GM12878 (cell line): ENCODE measurements around the gene CD3E. TPM values are rescaled to one million over a fixed set of nuclear protein-coding genes. Genes with fewer than 3 reads are reported as not detected.

Experiments
- ATAC-seq: fragments of 200-7000 bp; cut with Tn5 transposase; 3 replicates; pipeline ENCODE4 v1.9.1; 2020; ENCODE audit warnings: mild to moderate bottlenecking, moderate library complexity
- BruUV-seq: library from RNA; stranded (reverse); fragments of 400-500 nt; replicated peaks from 2 replicates; lab custom pipeline; 2021; lab: Mats Ljungman, UMichigan
- CTCF ChIA-PET: fragments of 300-600 bp; sonication (Branson Sonifier 250); formaldehyde crosslinking; extraction: SDS; loops from one replicate; lab custom pipeline; 2021; ENCODE audit warnings: inconsistent platforms; lab: Yijun Ruan, JAX
- POLR2A ChIA-PET: fragments of 350-600 bp; formaldehyde crosslinking; extraction: SDS; loops from one replicate; lab custom pipeline; 2021; ENCODE audit warnings: inconsistent platforms; lab: Charles Lee
- RAD21 ChIA-PET: fragments of 300-600 bp; sonication (Branson Sonifier 250); formaldehyde crosslinking; loops from one replicate; lab custom pipeline; 2023; ENCODE audit warnings: antibody characterized with exemption; ENCODE audit not compliant: unreplicated experiment; lab: Charles Lee
- SMC1A ChIA-PET: fragments of 300-600 bp; sonication (Branson Sonifier 250); formaldehyde crosslinking; loops from one replicate; lab custom pipeline; 2023; ENCODE audit not compliant: unreplicated experiment, uncharacterized antibody; lab: Charles Lee
- DNase-seq: peaks from one replicate; pipeline ENCODE4 v3.0.0-alpha.2; 2011; ENCODE audit warnings: low read depth, low spot score
- FAIRE-seq: peaks from 3 replicates; lab custom pipeline; 2011; peaks lifted over from hg19 to GRCh38; lab: Jason Lieb, UNC
- H2AFZ ChIP-seq: 2 replicates; pipeline ENCODE4 v1.6.0; 2011; ENCODE audit warnings: low read depth, low read length, control low read depth; ENCODE audit not compliant: control insufficient read depth
- H3K27ac ChIP-seq: 2 replicates; pipeline ENCODE4 v1.5.1; 2011; ENCODE audit warnings: control low read depth; ENCODE audit not compliant: control insufficient read depth, insufficient read depth
- H3K27me3 ChIP-seq, 2 experiments: replicated peaks in 1 of 2; 2 replicates each; pipeline versions ENCODE4 v1.6.0 to v1.6.1; 2011; ENCODE audit warnings: low read length in 1 of 2; ENCODE audit not compliant: control insufficient read depth in 2 of 2, insufficient read depth in 2 of 2
- H3K36me3 ChIP-seq, 2 experiments: 2 replicates each; pipeline ENCODE4 v1.5.1; 2011; ENCODE audit warnings: low read length in 1 of 2; ENCODE audit not compliant: control insufficient read depth in 2 of 2, insufficient read depth in 2 of 2
- H3K4me1 ChIP-seq: 2 replicates; pipeline ENCODE4 v1.6.1; 2011; ENCODE audit warnings: mild to moderate bottlenecking, low read length, moderate library complexity, mixed read lengths; ENCODE audit not compliant: control insufficient read depth, insufficient read depth
- H3K4me2 ChIP-seq: 2 replicates; pipeline ENCODE4 v1.6.0; 2011; ENCODE audit warnings: control low read depth; ENCODE audit not compliant: control insufficient read depth, insufficient read depth
- H3K4me3 ChIP-seq: fragments of 200-600 bp; sonication (generic); 2 replicates; pipeline ENCODE4 v1.5.1; 2016
- H3K79me2 ChIP-seq: 2 replicates; pipeline ENCODE4 v1.6.0; 2011; ENCODE audit warnings: low read length; ENCODE audit not compliant: control insufficient read depth, insufficient read depth
- H3K9ac ChIP-seq: 2 replicates; pipeline ENCODE4 v1.8.0; 2011; ENCODE audit warnings: low read length, control low read depth, mixed read lengths; ENCODE audit not compliant: control insufficient read depth, insufficient read depth
- H3K9me3 ChIP-seq: replicated peaks from 3 replicates; pipeline ENCODE4 v1.5.1; 2011; ENCODE audit warnings: mild to moderate bottlenecking, low read length; ENCODE audit not compliant: control insufficient read depth, insufficient read depth
- H4K20me1 ChIP-seq: 2 replicates; pipeline ENCODE4 v1.6.0; 2011; ENCODE audit not compliant: control insufficient read depth, insufficient read depth
- ATF7 ChIP-seq: fragments of 450-650 bp; IDR thresholded peaks from 2 replicates; pipeline ENCODE4 v1.6.1; 2016; ENCODE audit warnings: low read depth, mild to moderate bottlenecking
- BMI1 ChIP-seq: fragments of 450-650 bp; IDR thresholded peaks from 2 replicates; pipeline ENCODE4 v1.6.1; 2016; ENCODE audit warnings: mild to moderate bottlenecking, moderate library complexity, borderline replicate concordance
- BRCA1 ChIP-seq: IDR thresholded peaks from 2 replicates; pipeline ENCODE4 v1.6.1; 2011; ENCODE audit warnings: low read depth, low read length, improper control_type of control experiment
- CBFB ChIP-seq: IDR thresholded peaks from 2 replicates; pipeline ENCODE4 v1.6.1; 2016; ENCODE audit warnings: antibody characterized with exemption, low read depth
- EGR1 ChIP-seq, 2 experiments: IDR thresholded peaks; 1 replicate in 1 of 2; 2 replicates in 1 of 2; pipeline ENCODE4 v1.6.1; 2011 to 2012; ENCODE audit warnings: low read depth in 2 of 2, low read length in 2 of 2, borderline replicate concordance in 1 of 2, mild to moderate bottlenecking in 1 of 2, moderate library complexity in 1 of 2
- FOXK2 ChIP-seq: fragments of 450-650 bp; IDR thresholded peaks from 2 replicates; pipeline ENCODE4 v1.6.1; 2017; ENCODE audit warnings: mild to moderate bottlenecking, moderate library complexity
- KAT2A ChIP-seq: conservative IDR thresholded peaks from 2 replicates; pipeline ENCODE4 v1.6.1; 2011; ENCODE audit warnings: low read depth, low read length; ENCODE audit not compliant: control insufficient read depth
- POLR2AphosphoS2 ChIP-seq: IDR thresholded peaks from 2 replicates; pipeline ENCODE4 v1.6.1; 2011; ENCODE audit warnings: low read depth, mild to moderate bottlenecking, low read length, improper control_type of control experiment, moderate library complexity
- SIN3A ChIP-seq: IDR thresholded peaks from 2 replicates; pipeline ENCODE4 v1.6.1; 2012; ENCODE audit warnings: low read depth, low read length, improper control_type of control experiment
- SMAD1 ChIP-seq: fragments of 450-650 bp; IDR thresholded peaks from 2 replicates; pipeline ENCODE4 v1.6.1; 2018; ENCODE audit warnings: mild to moderate bottlenecking, low read depth; ENCODE audit not compliant: partially characterized antibody
- SMC3 ChIP-seq: IDR thresholded peaks from 2 replicates; pipeline ENCODE4 v1.6.1; 2011; ENCODE audit warnings: low read length, improper control_type of control experiment, borderline replicate concordance
- YBX1 ChIP-seq: fragments of 450-650 bp; IDR thresholded peaks from 2 replicates; pipeline ENCODE4 v1.6.1; 2016; ENCODE audit warnings: antibody characterized with exemption
- ZBTB4 ChIP-seq: fragments of 450-650 bp; formaldehyde crosslinking; IDR thresholded peaks from 2 replicates; pipeline ENCODE4 v1.4.0; 2022; ENCODE audit warnings: mild to moderate bottlenecking, moderate library complexity
- ZZZ3 ChIP-seq: IDR thresholded peaks from 2 replicates; pipeline ENCODE4 v1.6.1; 2011; ENCODE audit warnings: low read depth; ENCODE audit not compliant: control insufficient read depth, insufficient read length
- WGBS: methylation state at CpG from one replicate; pipeline ENCODE4 v1.1.6; 2016; ENCODE audit warnings: low lambda C conversion rate; ENCODE audit not compliant: insufficient replicate concordance, insufficient coverage; ENCODE audit errors: missing lambda C conversion rate; 5-methylcytosine and 5-hydroxymethylcytosine counted together
- in situ Hi-C: fragments of 300-500 bp; cut with MboI; formaldehyde crosslinking; loops from 9 replicates; pipeline ENCODE4 v1.14.3; 2018; ENCODE audit warnings: mixed read lengths
- intact Hi-C: fragments of 100-400 bp; cut with micrococcal nuclease; formaldehyde crosslinking; loops from one replicate; pipeline ENCODE4 v1.14.2; 2022; ENCODE audit not compliant: unreplicated experiment
- polyA plus RNA-seq, 11 experiments: library from polyadenylated mRNA; depleted of rRNA in 4 of 11; unstranded in 6 of 11; stranded (reverse) in 5 of 11; fragments of >200 nt; fragmentation: Nextera tagmentation in 4 of 11; fragmentation: Illumina TruSeq in 1 of 11; extraction: Ambion mirVana in 4 of 11; extraction: Trizol in 1 of 11; gene quantifications; 1 replicate in 1 of 11; 2 replicates in 10 of 11; pipeline versions ENCODE4 v1.2.1 to v1.2.3, GENCODE V29; 2011 to 2016; ENCODE audit warnings: inconsistent platforms in 2 of 11, missing spikeins in 2 of 11, low read depth in 1 of 11
- total RNA-seq, 4 experiments: library from RNA; depleted of rRNA in 3 of 4; stranded (reverse); fragments of >200 nt in 3 of 4; fragmentation: Illumina TruSeq in 1 of 4; extraction: Trizol in 1 of 4; gene quantifications; 2 replicates each; pipeline versions ENCODE4 v1.2.1 to v1.2.3, GENCODE V29; 2013 to 2021

CD3E gene
- total and polyA plus RNA-seq, 10 of the 15 experiments (the other 5 are each of a cell fraction or from before 2014, with no cell fraction given) = 0.10 to 17.3 (median 3.8) TPM

- no peaks in the 10 kb centered on the region for H3K36me3 ChIP-seq
- ChIA-PET SMC1A (interaction anchor here (0.9 to 4.5 kb wide), 9 partner anchors 17 to 84 kb away, joined by 3 to 28 read pairs (median 4); partner anchors contain the start of gene MPZL3), RAD21 (interaction anchor here (1.3 to 1.5 kb wide), 2 partner anchors 26 to 85 kb away, joined by 3 read pairs; no protein-coding TSS in a partner anchor), CTCF (interaction anchor here (1.0 to 7.9 kb wide), 7 partner anchors 13 to 89 kb away, joined by 3 to 41 read pairs (median 4); no protein-coding TSS in a partner anchor), POLR2A (interaction anchor here (0.6 kb wide), 1 partner anchor 52 kb away, joined by 5 read pairs; no protein-coding TSS in a partner anchor)
- no TSS peak for BruUV-seq
- intact Hi-C loops (no loop called here), in situ Hi-C loops (no loop called here)
- no peak overlapping the region for H3K9ac ChIP-seq
- H3K27me3 ChIP-seq = no peaks in the 10 kb centered on the region
- no peak overlapping the region for H3K4me2 ChIP-seq
- no peak overlapping the region for H2AFZ ChIP-seq
- WGBS = 46% methylated on average over 5 of the region's 5 CpGs
- H3K4me1 ChIP-seq = peaks cover 9% of the 10 kb centered on the region; the same call in 1 of the 2 replicates
- H3K9me3 ChIP-seq = no peaks in the 10 kb centered on the region
- H3K4me3 ChIP-seq = no peak overlapping the region
- ATAC-seq (no peak), FAIRE-seq (no peak), DNase-seq (no peak)
- no peaks in the 10 kb centered on the region for H4K20me1 ChIP-seq
- TF ChIP-seq KAT2A = no peak
- TF ChIP-seq BRCA1 = no peak
- no peak for TF ChIP-seq ATF7
- no peak for TF ChIP-seq FOXK2
- no peak for TF ChIP-seq ZZZ3
- no peak for TF ChIP-seq YBX1
- TF ChIP-seq CBFB = no peak
- no peak for TF ChIP-seq SIN3A
- TF ChIP-seq BMI1 = no peak
- no peak for TF ChIP-seq SMC3
- no peak for TF ChIP-seq ZBTB4 (CRISPR knock-in tag)
- no peak for TF ChIP-seq EGR1 (IDR thresholded peaks at IDR 0.05; ENCODE audit: borderline replicate concordance in 1 of 2, low read depth in 2 of 2, low read length in 2 of 2)
- no peak for TF ChIP-seq POLR2AphosphoS2
- TF ChIP-seq SMAD1 = no peak
- no peak overlapping the region for H3K27ac ChIP-seq
- H3K79me2 ChIP-seq = no peaks in the 10 kb centered on the region
Observed at GRCh38 chr11:118283037-118283636, 21.4 kb upstream of the CD3E start.
